Spleen (tissue), 7 donors: ENCODE results near the gene WDR70.
"Not testable (repeated sequence)": the region's sequence is repeated elsewhere in the genome, so short reads cannot be mapped to it uniquely, and the experiment has no call there.

ENCODE experiments used
- POLR2A ChIP-seq, 3 donors: fragments of 450-650 bp; IDR thresholded peaks; one replicate each; pipeline ENCODE4 v1.5.1; 2017; ENCODE audit warnings: antibody characterized with exemption in 3 of 3, mild to moderate bottlenecking in 1 of 3
- POLR2AphosphoS5 ChIP-seq, 3 donors: sonication (generic); formaldehyde crosslinking; IDR thresholded peaks; one replicate each; pipeline ENCODE4 v1.5.1; 2017; ENCODE audit warnings: antibody characterized with exemption in 3 of 3
- TF ChIP-seq, protein P1 (sequence below), 11 experiments: fragments of 200-600 bp in 7 of 11; fragments of 450-650 bp in 4 of 11; sonication (generic) in 4 of 11; IDR thresholded peaks in 8 of 11; conservative IDR thresholded peaks in 3 of 11; 1 replicate in 7 of 11; 2 replicates in 4 of 11; pipeline versions ENCODE4 v1.4.0 to v1.8.0; 2016 to 2021; ENCODE audit warnings: antibody characterized with exemption in 11 of 11, inconsistent platforms in 4 of 11, mild to moderate bottlenecking in 1 of 11
- donor health status: DM: no; HTN: no; CAD: no; lungs with moderate emphysema.
- donor health status: DM: no; HTN: no; CAD: no.
- donor health status: DM: no; HTN: no; CAD: no.

DNA sequence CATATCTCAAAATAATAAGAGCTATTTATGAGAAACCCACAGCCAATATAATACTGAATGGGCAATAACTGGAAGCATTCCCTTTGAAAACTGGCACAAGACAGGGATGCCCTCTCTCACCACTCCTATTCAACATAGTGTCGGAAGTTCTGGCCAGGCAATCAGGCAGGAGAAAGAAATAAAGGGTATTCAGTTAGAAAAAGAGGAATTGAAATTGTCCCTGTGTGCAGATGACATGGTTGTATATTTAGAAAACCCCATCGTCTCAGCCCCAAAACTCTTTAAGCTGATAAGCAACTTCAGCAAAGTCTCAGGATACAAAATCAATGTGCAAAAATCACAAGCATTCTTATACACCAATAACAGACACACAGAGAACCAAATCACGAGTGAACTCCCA, 66.7 kb downstream of the WDR70 start:
- TF ChIP-seq, protein P1, sequence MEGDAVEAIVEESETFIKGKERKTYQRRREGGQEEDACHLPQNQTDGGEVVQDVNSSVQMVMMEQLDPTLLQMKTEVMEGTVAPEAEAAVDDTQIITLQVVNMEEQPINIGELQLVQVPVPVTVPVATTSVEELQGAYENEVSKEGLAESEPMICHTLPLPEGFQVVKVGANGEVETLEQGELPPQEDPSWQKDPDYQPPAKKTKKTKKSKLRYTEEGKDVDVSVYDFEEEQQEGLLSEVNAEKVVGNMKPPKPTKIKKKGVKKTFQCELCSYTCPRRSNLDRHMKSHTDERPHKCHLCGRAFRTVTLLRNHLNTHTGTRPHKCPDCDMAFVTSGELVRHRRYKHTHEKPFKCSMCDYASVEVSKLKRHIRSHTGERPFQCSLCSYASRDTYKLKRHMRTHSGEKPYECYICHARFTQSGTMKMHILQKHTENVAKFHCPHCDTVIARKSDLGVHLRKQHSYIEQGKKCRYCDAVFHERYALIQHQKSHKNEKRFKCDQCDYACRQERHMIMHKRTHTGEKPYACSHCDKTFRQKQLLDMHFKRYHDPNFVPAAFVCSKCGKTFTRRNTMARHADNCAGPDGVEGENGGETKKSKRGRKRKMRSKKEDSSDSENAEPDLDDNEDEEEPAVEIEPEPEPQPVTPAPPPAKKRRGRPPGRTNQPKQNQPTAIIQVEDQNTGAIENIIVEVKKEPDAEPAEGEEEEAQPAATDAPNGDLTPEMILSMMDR (IDR thresholded peaks at IDR 0.05 in 8 of 11, conservative IDR thresholded peaks at IDR 0.05 in 3 of 11): not testable (repeated sequence)
- not testable (repeated sequence) for TF ChIP-seq POLR2AphosphoS5, POLR2A (IDR thresholded peaks at IDR 0.05)
